Esophagus muscularis mucosa (tissue), 4 donors: Measurements from ENCODE around the gene NMRK1. TPM values are rescaled to one million over a fixed set of nuclear protein-coding genes. Genes with fewer than 3 reads are reported as not detected.

ENCODE experiments used
- DNase-seq: peaks from one replicate; pipeline ENCODE4 v3.0.0-alpha.2; 2017; ENCODE audit errors: extremely low spot score
- H3K27ac ChIP-seq, 4 donors: fragments of 200-600 bp; sonication (generic); replicated peaks in 1 of 4; 1 replicate in 3 of 4; 2 replicates in 1 of 4; pipeline ENCODE4 v1.5.1; 2016 to 2019; ENCODE audit warnings: mild to moderate bottlenecking in 1 of 4
- H3K27me3 ChIP-seq, 4 donors: fragments of 200-600 bp; sonication (generic); one replicate each; pipeline versions ENCODE4 v1.5.1 to v1.6.0; 2016 to 2019
- H3K36me3 ChIP-seq, 4 donors: fragments of 200-600 bp; sonication (generic); one replicate each; pipeline ENCODE4 v1.5.1; 2016 to 2019
- H3K4me1 ChIP-seq, 4 donors: fragments of 200-600 bp; sonication (generic); one replicate each; pipeline ENCODE4 v1.5.1; 2016 to 2019
- H3K4me3 ChIP-seq, 4 donors: fragments of 200-600 bp; sonication (generic); 1 replicate in 2 of 4; 2 replicates in 2 of 4; pipeline ENCODE4 v1.5.1; 2016 to 2019; ENCODE audit warnings: mild to moderate bottlenecking in 4 of 4, moderate library complexity in 1 of 4
- H3K9me3 ChIP-seq, 4 donors: fragments of 200-600 bp; sonication (generic); 1 replicate in 3 of 4; 2 replicates in 1 of 4; pipeline ENCODE4 v1.5.1; 2016 to 2019
- CTCF ChIP-seq, 3 experiments: fragments of 200-600 bp in 2 of 3; fragments of 450-650 bp in 1 of 3; sonication (generic) in 2 of 3; IDR thresholded peaks; one replicate each; pipeline ENCODE4 v1.5.1; 2017 to 2019; ENCODE audit warnings: antibody characterized with exemption in 3 of 3, mild to moderate bottlenecking in 2 of 3, moderate library complexity in 1 of 3
- EP300 ChIP-seq: sonication (generic); formaldehyde crosslinking; IDR thresholded peaks from one replicate; pipeline ENCODE4 v1.6.1; 2017; ENCODE audit warnings: antibody characterized with exemption
- POLR2A ChIP-seq: fragments of 450-650 bp; IDR thresholded peaks from one replicate; pipeline ENCODE4 v1.6.1; 2017; ENCODE audit warnings: antibody characterized with exemption, moderate library complexity, mild to moderate bottlenecking, low read depth
- POLR2AphosphoS5 ChIP-seq, 2 donors: sonication (generic); formaldehyde crosslinking; IDR thresholded peaks; one replicate each; pipeline ENCODE4 v1.6.1; 2017; ENCODE audit warnings: antibody characterized with exemption in 2 of 2
- WGBS: methylation state at CpG from one replicate; pipeline ENCODE4 v1.1.5; 2018; 5-methylcytosine and 5-hydroxymethylcytosine counted together
- intact Hi-C: fragments of 100-400 bp; cut with DNase I; formaldehyde crosslinking; loops from one replicate; pipeline ENCODE4 v1.15.1; 2023
- total RNA-seq, 4 donors: library from RNA; depleted of rRNA; stranded (reverse); fragments of >200 nt; gene quantifications; one replicate each; pipeline versions ENCODE4 v1.1.0 to v1.2.1, GENCODE V29; 2016

Gene NMRK1
- total RNA-seq, 4 donors from 2014 or later = 5.4 to 18.3 (median 10.0) TPM

- 63% methylated on average over 15 of the region's 16 CpGs for WGBS
- Histone ChIP-seq H3K9me3 (no peaks in the 10 kb centered on the region), H3K4me1 (peaks cover 30 to 51% (median 41%) of the 10 kb centered on the region in 4 donors), H3K27me3 (no peaks in the 10 kb centered on the region), H3K27ac (peak overlapping the region; percentile 94 to 98 (median 96)), H3K36me3 (peaks cover 0 to 13% (median 3%) of the 10 kb centered on the region in 4 donors), H3K4me3 (peak overlapping the region; percentile 82 to 99 (median 96))
- intact Hi-C loops = loop anchor here (5.0 kb wide), 1 partner anchor 134 kb away; the partner anchor contains the start of gene C9orf40
- DNase-seq = no peak
- TF ChIP-seq CTCF (IDR thresholded peaks at IDR 0.05) (no peak), POLR2A (no peak), EP300 (no peak), POLR2AphosphoS5 (IDR thresholded peaks at IDR 0.05) (no peak)
Measured at GRCh38 chr9:75086541-75087288, 1.2 kb downstream of the NMRK1 start.

- intact Hi-C loops = loop anchor here (5.0 kb wide), 1 partner anchor 133 kb away; the partner anchor contains the start of gene C9orf40
- Histone ChIP-seq H3K9me3 (no peaks in the 10 kb centered on the region), H3K27ac (no peak overlapping the region), H3K4me3 (no peak overlapping the region), H3K27me3 (no peaks in the 10 kb centered on the region), H3K36me3 (peaks cover 0 to 14% (median 3%) of the 10 kb centered on the region in 4 donors), H3K4me1 (peaks cover 20 to 40% (median 32%) of the 10 kb centered on the region in 4 donors)
- no peak for TF ChIP-seq POLR2AphosphoS5 (IDR thresholded peaks at IDR 0.05)
- no peak for DNase-seq
- WGBS = 88% methylated on average over 1 of the region's 1 CpG
Measured at GRCh38 chr9:75085640-75086039, 2.3 kb downstream of the NMRK1 start.

GRCh38 chr9:75084081-75084672 lies 3.8 kb downstream of the NMRK1 start:
- intact Hi-C loops = no loop called here
- Histone ChIP-seq H3K27ac (no peak overlapping the region), H3K4me3 (no peak overlapping the region), H3K36me3 (peaks cover 0 to 19% (median 6%) of the 10 kb centered on the region in 4 donors), H3K9me3 (no peaks in the 10 kb centered on the region), H3K4me1 (peaks cover 9 to 28% (median 21%) of the 10 kb centered on the region in 4 donors), H3K27me3 (no peaks in the 10 kb centered on the region)
- DNase-seq = no peak
- TF ChIP-seq POLR2AphosphoS5 (IDR thresholded peaks at IDR 0.05) (no peak), POLR2A (no peak), EP300 (no peak), CTCF (IDR thresholded peaks at IDR 0.05) (no peak)
- WGBS = 74% methylated on average over 5 of the region's 5 CpGs

GRCh38 chr9:75083188-75083970 lies 4.6 kb downstream of the NMRK1 start:
- intact Hi-C loops = loop anchor here (2.0 kb wide), 1 partner anchor 55 kb away; the partner anchor contains the start of gene CARNMT1
- Histone ChIP-seq H3K27me3 (no peaks in the 10 kb centered on the region), H3K27ac (no peak overlapping the region), H3K9me3 (no peaks in the 10 kb centered on the region), H3K4me1 (peaks cover 9 to 26% (median 20%) of the 10 kb centered on the region in 4 donors), H3K36me3 (peaks cover 0 to 19% (median 6%) of the 10 kb centered on the region in 4 donors), H3K4me3 (no peak overlapping the region)
- no peak for TF ChIP-seq CTCF (IDR thresholded peaks at IDR 0.05)
- no peak for TF ChIP-seq POLR2AphosphoS5 (IDR thresholded peaks at IDR 0.05)
- TF ChIP-seq EP300 = no peak
- TF ChIP-seq POLR2A = no peak
- 91% methylated on average over 5 of the region's 12 CpGs for WGBS
- DNase-seq = no peak

- Histone ChIP-seq H3K27ac (no peak overlapping the region), H3K36me3 (peaks cover 0 to 19% (median 6%) of the 10 kb centered on the region in 4 donors), H3K9me3 (no peaks in the 10 kb centered on the region), H3K27me3 (no peaks in the 10 kb centered on the region), H3K4me3 (no peak overlapping the region), H3K4me1 (peaks cover 4 to 16% (median 12%) of the 10 kb centered on the region in 4 donors)
- DNase-seq = no peak
- 0% methylated on average over 2 of the region's 2 CpGs for WGBS
- TF ChIP-seq CTCF (IDR thresholded peaks at IDR 0.05) = no peak
- no peak for TF ChIP-seq EP300
- no peak for TF ChIP-seq POLR2AphosphoS5 (IDR thresholded peaks at IDR 0.05)
- no peak for TF ChIP-seq POLR2A
- intact Hi-C loops = loop anchor here (2.0 kb wide), 1 partner anchor 53 kb away; the partner anchor contains the start of gene CARNMT1
Measured at GRCh38 chr9:75081632-75082031, 6.3 kb downstream of the NMRK1 start.
